ENCODE measurements around the gene GYPA. TPM values are rescaled to one million over a fixed set of nuclear protein-coding genes. Genes with fewer than 3 reads are reported as not detected.

Gene GYPA
- total RNA-seq, 3 donors from 2014 or later (not counting 1 experiment from before 2014, with no cell fraction given): not detected

GRCh38 chr4:144183165-144183564, 42.6 kb upstream of the GYPA start:
- ATAC-seq: no peak
- Histone ChIP-seq H3K4me1 (ENCODE audit: control insufficient read depth, insufficient read depth, low read length) (no peaks in the 10 kb centered on the region), H3K9me3 (ENCODE audit: control insufficient read depth, insufficient read depth, low read length) (no peaks in the 10 kb centered on the region), H3K4me3 (ENCODE audit: low read length) (no peak overlapping the region), H3K27ac (ENCODE audit: low read length) (no peak overlapping the region), H3K36me3 (ENCODE audit: control insufficient read depth, insufficient read depth, low read length) (no peaks in the 10 kb centered on the region), H3K27me3 (ENCODE audit: control insufficient read depth, insufficient read depth, low read length) (no peaks in the 10 kb centered on the region)
- H3K4me1 Mint-ChIP-seq: no peaks in the 10 kb centered on the region
- H3K27me3 Mint-ChIP-seq (ENCODE audit: low read depth in 2 of 2): peaks cover 0 to 3% of the 10 kb centered on the region in 2 donors
- H3K4me3 Mint-ChIP-seq: no peak overlapping the region
- intact Hi-C loops (cut with micrococcal nuclease): no loop called here
- TF ChIP-seq CTCF (IDR thresholded peaks at IDR 0.05): no peak
- no peaks in the 10 kb centered on the region for H3K36me3 Mint-ChIP-seq
- no peaks in the 10 kb centered on the region for H3K9me3 Mint-ChIP-seq
- WGBS (ENCODE audit: insufficient coverage): 89% methylated on average over 1 of the region's 2 CpGs
- DNase-seq: no peak
- H3K27ac Mint-ChIP-seq: no peak overlapping the region

DNA sequence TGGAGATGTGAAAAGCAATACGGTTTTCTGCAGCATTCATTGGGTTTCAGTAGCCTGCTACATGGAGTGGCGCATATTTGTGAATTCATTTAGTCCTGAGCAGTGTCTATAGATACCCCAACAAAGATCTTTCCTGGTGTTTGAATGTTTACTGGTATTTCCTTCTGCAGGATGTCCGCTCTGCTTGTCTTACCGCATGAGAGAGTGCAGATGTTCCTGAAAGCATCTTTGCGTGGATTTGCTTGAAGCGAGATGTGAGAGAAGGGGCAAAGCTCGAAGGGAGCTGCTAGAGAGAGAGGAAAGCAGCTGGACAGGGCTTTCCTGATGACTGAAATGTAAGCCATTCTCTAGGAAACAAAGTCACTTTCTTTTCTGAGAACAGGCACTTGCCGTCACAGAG, 40.9 kb upstream of the GYPA start:
- no peaks in the 10 kb centered on the region for H3K9me3 Mint-ChIP-seq

DNA sequence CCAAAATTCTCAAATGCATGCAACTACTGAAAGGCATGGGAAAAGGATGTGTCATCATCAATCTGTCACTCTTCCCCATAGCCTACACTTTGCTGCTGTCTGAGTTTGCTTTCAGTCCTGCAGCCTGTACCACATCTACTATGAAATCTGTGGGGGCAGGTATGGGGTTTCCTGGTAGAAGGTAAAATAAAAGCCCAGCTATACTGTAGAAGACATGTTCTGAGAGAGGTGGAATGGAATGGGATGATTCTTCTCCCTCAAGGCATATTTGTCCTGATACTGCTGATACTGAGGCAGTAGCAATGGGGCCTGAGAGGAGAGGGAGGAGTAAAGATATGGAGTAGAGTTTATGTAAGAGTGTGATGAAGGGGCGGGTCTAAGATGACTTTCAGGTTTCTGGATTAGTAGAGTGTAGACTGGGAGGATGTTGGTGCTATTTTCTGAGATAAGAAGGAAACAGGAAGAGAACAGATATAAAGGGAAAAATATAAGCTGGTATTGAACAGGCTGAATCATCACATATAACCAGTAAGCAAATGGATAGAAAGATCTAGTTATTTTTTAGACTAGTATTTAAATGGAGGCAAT, 38.7 kb upstream of the GYPA start:
- H3K9me3 Mint-ChIP-seq: no peaks in the 10 kb centered on the region
- intact Hi-C loops (cut with micrococcal nuclease): no loop called here
- no peak for DNase-seq
- H3K4me1 ChIP-seq (ENCODE audit: control insufficient read depth, insufficient read depth, low read length): no peaks in the 10 kb centered on the region
- H3K4me1 Mint-ChIP-seq: no peaks in the 10 kb centered on the region
- no peaks in the 10 kb centered on the region for H3K9me3 ChIP-seq (ENCODE audit: control insufficient read depth, insufficient read depth, low read length)
- no peaks in the 10 kb centered on the region for H3K36me3 Mint-ChIP-seq
- no peak for ATAC-seq
- H3K27ac Mint-ChIP-seq: no peak overlapping the region
- no peak for TF ChIP-seq CTCF (IDR thresholded peaks at IDR 0.05)
- H3K4me3 ChIP-seq (ENCODE audit: low read length): no peak overlapping the region
- 68% methylated on average over 1 of the region's 1 CpG for whole genome bisulfite sequencing (ENCODE audit: insufficient coverage)
- H3K27me3 ChIP-seq (ENCODE audit: control insufficient read depth, insufficient read depth, low read length): no peaks in the 10 kb centered on the region
- no peak overlapping the region for H3K27ac ChIP-seq (ENCODE audit: low read length)
- H3K27me3 Mint-ChIP-seq (ENCODE audit: low read depth in 2 of 2): peaks cover 0 to 3% of the 10 kb centered on the region in 2 donors
- H3K36me3 ChIP-seq (ENCODE audit: control insufficient read depth, insufficient read depth, low read length): no peaks in the 10 kb centered on the region
- no peak overlapping the region for H3K4me3 Mint-ChIP-seq

More for the DNA sequence above, 40.9 kb upstream of the GYPA start:
- no peak for ATAC-seq
- WGBS (ENCODE audit: insufficient coverage): 69% methylated on average over 8 of the region's 8 CpGs
- H3K27me3 ChIP-seq (ENCODE audit: control insufficient read depth, insufficient read depth, low read length): no peaks in the 10 kb centered on the region
- no peak overlapping the region for H3K4me3 ChIP-seq (ENCODE audit: low read length)
- no peak for TF ChIP-seq CTCF (IDR thresholded peaks at IDR 0.05)
- no peaks in the 10 kb centered on the region for H3K4me1 Mint-ChIP-seq
- no peak overlapping the region for H3K4me3 Mint-ChIP-seq
- H3K4me1 ChIP-seq (ENCODE audit: control insufficient read depth, insufficient read depth, low read length): no peaks in the 10 kb centered on the region
- peaks cover 0 to 3% of the 10 kb centered on the region in 2 donors for H3K27me3 Mint-ChIP-seq (ENCODE audit: low read depth in 2 of 2)
- H3K36me3 ChIP-seq (ENCODE audit: control insufficient read depth, insufficient read depth, low read length): no peaks in the 10 kb centered on the region
- no peaks in the 10 kb centered on the region for H3K9me3 ChIP-seq (ENCODE audit: control insufficient read depth, insufficient read depth, low read length)
- intact Hi-C loops (cut with micrococcal nuclease): no loop called here
- H3K27ac ChIP-seq (ENCODE audit: low read length): no peak overlapping the region
- no peaks in the 10 kb centered on the region for H3K36me3 Mint-ChIP-seq
- no peak overlapping the region for H3K27ac Mint-ChIP-seq
- DNase-seq: no peak

DNA sequence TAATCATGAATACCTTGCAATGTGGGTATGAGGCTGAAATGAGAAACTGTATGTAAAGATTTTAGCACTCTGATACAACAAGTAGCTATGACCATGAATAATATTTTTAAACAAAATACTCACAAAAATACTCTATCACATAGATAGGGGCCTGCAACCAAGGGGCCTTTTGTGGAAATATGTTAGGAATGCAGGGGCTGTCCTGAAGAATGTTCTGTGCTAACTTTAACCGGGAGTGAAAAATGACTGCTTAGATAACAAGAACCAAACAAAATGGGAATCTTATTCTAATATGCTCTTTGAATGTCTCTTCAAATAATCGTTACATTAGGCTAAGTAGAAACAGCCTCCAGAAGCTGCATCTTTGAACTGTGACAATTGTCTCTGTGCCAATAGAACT, 37.9 kb upstream of the GYPA start:
- H3K36me3 Mint-ChIP-seq: no peaks in the 10 kb centered on the region
- no peaks in the 10 kb centered on the region for H3K4me1 ChIP-seq (ENCODE audit: control insufficient read depth, insufficient read depth, low read length)
- H3K27ac Mint-ChIP-seq: no peak overlapping the region
- H3K27ac ChIP-seq (ENCODE audit: low read length): no peak overlapping the region
- no peaks in the 10 kb centered on the region for H3K27me3 ChIP-seq (ENCODE audit: control insufficient read depth, insufficient read depth, low read length)
- WGBS (ENCODE audit: insufficient coverage): 96% methylated on average over 2 of the region's 2 CpGs
- ATAC-seq: no peak
- no peak overlapping the region for H3K4me3 ChIP-seq (ENCODE audit: low read length)
- no peaks in the 10 kb centered on the region for H3K36me3 ChIP-seq (ENCODE audit: control insufficient read depth, insufficient read depth, low read length)
- H3K4me3 Mint-ChIP-seq: no peak overlapping the region
- H3K4me1 Mint-ChIP-seq: no peaks in the 10 kb centered on the region
- H3K9me3 Mint-ChIP-seq: no peaks in the 10 kb centered on the region
- DNase-seq: no peak
- no peaks in the 10 kb centered on the region for H3K9me3 ChIP-seq (ENCODE audit: control insufficient read depth, insufficient read depth, low read length)
- H3K27me3 Mint-ChIP-seq (ENCODE audit: low read depth in 2 of 2): no peaks in the 10 kb centered on the region
- intact Hi-C loops (cut with micrococcal nuclease): no loop called here
- TF ChIP-seq CTCF (IDR thresholded peaks at IDR 0.05): no peak
